Left lung (tissue), 10 donors: ENCODE data around the gene FRMD4A. TPM values are rescaled to one million over a fixed set of nuclear protein-coding genes. Genes with fewer than 3 reads are reported as not detected.

ENCODE experiments used
- ATAC-seq: fragments of 200-7000 bp; cut with Tn5 transposase; one replicate; pipeline ENCODE4 v1.9.1; 2020; ENCODE audit warnings: moderate library complexity
- DNase-seq, 4 donors: peaks; one replicate each; pipeline ENCODE4 v3.0.0-alpha.2; 2013 to 2020
- H3K27ac ChIP-seq, 2 donors: fragments of 200-600 bp; sonication (generic) in 1 of 2; one replicate each; pipeline versions ENCODE4 v1.5.0 to v1.8.0; 2020 to 2021
- H3K27me3 ChIP-seq, 2 donors: fragments of 200-600 bp; sonication (generic) in 1 of 2; one replicate each; pipeline versions ENCODE4 v1.5.0 to v1.8.0; 2020 to 2021
- H3K36me3 ChIP-seq, 2 donors: fragments of 200-600 bp; sonication (generic) in 1 of 2; one replicate each; pipeline versions ENCODE4 v1.5.0 to v1.8.0; 2020 to 2021
- H3K4me1 ChIP-seq, 2 donors: fragments of 200-600 bp; one replicate each; pipeline ENCODE4 v1.8.0; 2021
- H3K4me3 ChIP-seq, 2 donors: fragments of 200-600 bp; sonication (generic) in 1 of 2; one replicate each; pipeline versions ENCODE4 v1.5.0 to v1.8.0; 2020 to 2021; ENCODE audit warnings: mild to moderate bottlenecking in 1 of 2
- H3K9me3 ChIP-seq, 2 donors: fragments of 200-600 bp; sonication (generic) in 1 of 2; one replicate each; pipeline versions ENCODE4 v1.5.0 to v1.8.0; 2020 to 2021
- intact Hi-C, 2 donors: fragments of 100-400 bp; cut with DNase I; formaldehyde crosslinking; loops; one replicate each; pipeline versions ENCODE4 v1.11.2 to v1.14.2; 2022
- polyA plus RNA-seq, 6 donors: library from polyadenylated mRNA; unstranded; fragments of 120-200 nt; gene quantifications; one replicate each; pipeline ENCODE4 v1.2.1, GENCODE V29; 2013; ENCODE audit not compliant: insufficient read length in 6 of 6
- total RNA-seq, 2 donors: library from RNA; stranded (reverse); fragmentation: NEBNext Ultra II Directional; extraction: Animal tissue kit (Norgen Biotek cat#: 25700); gene quantifications; one replicate each; pipeline ENCODE4 v1.2.1, GENCODE V29; 2021
- TF ChIP-seq, protein P1 (sequence below), 2 donors: fragments of 200-600 bp; sonication (generic) in 1 of 2; IDR thresholded peaks; one replicate each; pipeline versions ENCODE4 v1.5.0 to v1.8.0; 2021; ENCODE audit warnings: antibody characterized with exemption in 2 of 2
- donor health status: DM: no; HTN: yes; CAD: no.
- donor health status: DM: no; HTN: no; CAD: no.

Gene FRMD4A
- total and polyA plus RNA-seq, 8 donors: 33.9 to 62.8 (median 57.0) TPM

DNA sequence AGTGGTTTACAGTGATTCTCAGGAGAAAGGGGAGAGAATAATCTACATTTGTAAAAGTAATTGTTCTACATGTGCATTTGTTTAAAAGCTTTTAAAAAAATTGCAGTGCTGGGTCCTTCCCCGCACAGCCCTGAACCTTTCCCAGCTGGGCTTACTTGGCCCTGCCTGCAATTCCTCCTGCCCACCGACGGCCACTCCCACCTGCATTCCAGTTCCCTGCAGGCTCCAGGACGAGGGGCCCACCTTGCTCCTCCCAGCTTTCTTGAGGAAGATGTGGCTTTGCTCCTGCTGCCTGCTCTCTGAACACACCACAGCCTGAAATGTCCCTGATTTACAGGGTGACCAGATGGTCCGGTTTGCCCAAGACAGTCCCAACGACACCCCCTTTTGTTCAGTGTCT lies 521.3 kb downstream of the FRMD4A start:
- DNase-seq (no peak), ATAC-seq (no peak)
- intact Hi-C loops: no loop called here
- H3K36me3 ChIP-seq: no peaks in the 10 kb centered on the region
- TF ChIP-seq, protein P1, sequence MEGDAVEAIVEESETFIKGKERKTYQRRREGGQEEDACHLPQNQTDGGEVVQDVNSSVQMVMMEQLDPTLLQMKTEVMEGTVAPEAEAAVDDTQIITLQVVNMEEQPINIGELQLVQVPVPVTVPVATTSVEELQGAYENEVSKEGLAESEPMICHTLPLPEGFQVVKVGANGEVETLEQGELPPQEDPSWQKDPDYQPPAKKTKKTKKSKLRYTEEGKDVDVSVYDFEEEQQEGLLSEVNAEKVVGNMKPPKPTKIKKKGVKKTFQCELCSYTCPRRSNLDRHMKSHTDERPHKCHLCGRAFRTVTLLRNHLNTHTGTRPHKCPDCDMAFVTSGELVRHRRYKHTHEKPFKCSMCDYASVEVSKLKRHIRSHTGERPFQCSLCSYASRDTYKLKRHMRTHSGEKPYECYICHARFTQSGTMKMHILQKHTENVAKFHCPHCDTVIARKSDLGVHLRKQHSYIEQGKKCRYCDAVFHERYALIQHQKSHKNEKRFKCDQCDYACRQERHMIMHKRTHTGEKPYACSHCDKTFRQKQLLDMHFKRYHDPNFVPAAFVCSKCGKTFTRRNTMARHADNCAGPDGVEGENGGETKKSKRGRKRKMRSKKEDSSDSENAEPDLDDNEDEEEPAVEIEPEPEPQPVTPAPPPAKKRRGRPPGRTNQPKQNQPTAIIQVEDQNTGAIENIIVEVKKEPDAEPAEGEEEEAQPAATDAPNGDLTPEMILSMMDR (IDR thresholded peaks at IDR 0.05): no peak
- H3K27ac ChIP-seq: no peak overlapping the region
- no peak overlapping the region for H3K4me3 ChIP-seq
- H3K27me3 ChIP-seq: peaks cover 0 to 4% of the 10 kb centered on the region in 2 donors
- no peaks in the 10 kb centered on the region for H3K9me3 ChIP-seq
- no peaks in the 10 kb centered on the region for H3K4me1 ChIP-seq

DNA sequence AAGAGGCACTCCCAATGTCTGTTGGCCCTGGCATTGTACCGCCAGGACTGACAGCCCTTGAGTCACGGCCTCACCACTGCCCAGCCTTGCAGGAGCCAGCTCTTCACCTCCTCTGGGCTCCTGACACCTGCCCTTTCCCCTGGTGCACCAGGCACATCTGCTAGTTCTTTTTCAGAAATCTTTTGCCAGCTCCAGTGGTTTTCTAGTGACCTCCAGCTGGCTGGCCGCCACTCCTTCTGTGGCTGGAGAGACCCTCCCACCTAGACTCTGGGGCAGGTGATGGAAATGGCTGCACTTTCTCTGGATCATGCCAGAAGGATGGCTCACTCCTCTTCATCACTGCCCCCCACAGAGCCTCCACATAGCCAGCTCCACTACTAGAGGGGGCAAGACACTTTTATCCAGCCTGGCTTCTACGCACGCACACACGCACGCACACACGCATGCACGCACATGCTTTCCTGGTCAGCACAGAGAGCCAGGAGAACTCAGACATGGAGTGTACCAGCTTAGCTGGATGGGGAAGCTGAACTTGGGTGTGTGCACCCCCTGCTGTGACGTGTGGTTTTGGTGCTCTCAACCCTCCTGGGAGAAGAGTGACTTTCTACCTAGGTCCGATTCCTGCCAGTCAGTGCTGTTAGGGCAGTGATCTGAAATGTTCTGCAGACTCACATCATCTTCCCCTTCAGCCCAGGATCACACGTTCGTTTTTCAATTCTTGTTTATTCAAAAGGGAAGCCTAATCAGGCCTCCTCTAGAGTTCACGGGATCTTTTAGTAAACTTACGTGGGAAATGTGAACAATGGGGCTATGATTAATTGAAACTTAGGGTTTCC lies 522.0 kb downstream of the FRMD4A start:
- no peak overlapping the region for H3K27ac ChIP-seq
- peaks cover 0 to 10% of the 10 kb centered on the region in 2 donors for H3K27me3 ChIP-seq
- intact Hi-C loops: no loop called here

DNA sequence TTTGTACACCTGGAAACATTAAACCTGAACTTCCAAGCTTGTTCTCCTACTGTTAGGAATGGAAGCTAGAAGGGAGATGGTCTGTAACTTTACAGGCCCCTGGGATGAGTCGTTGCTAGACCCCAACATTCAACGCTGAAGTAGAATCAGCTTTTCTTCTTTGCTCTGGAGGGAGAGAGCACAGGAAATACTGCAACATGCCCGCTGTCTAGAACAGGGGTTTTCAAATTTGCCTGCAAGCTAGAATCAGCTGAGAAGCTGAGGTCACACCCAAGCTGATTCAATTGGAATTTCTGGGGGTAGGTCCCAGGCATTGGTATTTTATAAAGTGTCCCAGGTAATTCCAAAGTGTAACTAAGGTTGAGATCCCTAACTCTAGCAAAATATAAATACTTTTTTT lies 524.3 kb downstream of the FRMD4A start:
- Histone ChIP-seq H3K4me3 (no peak overlapping the region), H3K36me3 (no peaks in the 10 kb centered on the region), H3K9me3 (no peaks in the 10 kb centered on the region), H3K4me1 (peaks cover 0 to 3% of the 10 kb centered on the region in 2 donors), H3K27ac (no peak overlapping the region), H3K27me3 (peaks cover 0 to 20% of the 10 kb centered on the region in 2 donors)
- intact Hi-C loops: no loop called here
- TF ChIP-seq, protein P1 (IDR thresholded peaks at IDR 0.05): no peak
- no peak for DNase-seq
- ATAC-seq: no peak

More for the DNA sequence above, 522.0 kb downstream of the FRMD4A start:
- Histone ChIP-seq H3K4me1 (peaks cover 0 to under 1% of the 10 kb centered on the region in 2 donors), H3K9me3 (no peaks in the 10 kb centered on the region), H3K4me3 (no peak overlapping the region), H3K36me3 (no peaks in the 10 kb centered on the region)
- TF ChIP-seq, protein P1 (IDR thresholded peaks at IDR 0.05): no peak
- DNase-seq (no peak), ATAC-seq (no peak)

DNA sequence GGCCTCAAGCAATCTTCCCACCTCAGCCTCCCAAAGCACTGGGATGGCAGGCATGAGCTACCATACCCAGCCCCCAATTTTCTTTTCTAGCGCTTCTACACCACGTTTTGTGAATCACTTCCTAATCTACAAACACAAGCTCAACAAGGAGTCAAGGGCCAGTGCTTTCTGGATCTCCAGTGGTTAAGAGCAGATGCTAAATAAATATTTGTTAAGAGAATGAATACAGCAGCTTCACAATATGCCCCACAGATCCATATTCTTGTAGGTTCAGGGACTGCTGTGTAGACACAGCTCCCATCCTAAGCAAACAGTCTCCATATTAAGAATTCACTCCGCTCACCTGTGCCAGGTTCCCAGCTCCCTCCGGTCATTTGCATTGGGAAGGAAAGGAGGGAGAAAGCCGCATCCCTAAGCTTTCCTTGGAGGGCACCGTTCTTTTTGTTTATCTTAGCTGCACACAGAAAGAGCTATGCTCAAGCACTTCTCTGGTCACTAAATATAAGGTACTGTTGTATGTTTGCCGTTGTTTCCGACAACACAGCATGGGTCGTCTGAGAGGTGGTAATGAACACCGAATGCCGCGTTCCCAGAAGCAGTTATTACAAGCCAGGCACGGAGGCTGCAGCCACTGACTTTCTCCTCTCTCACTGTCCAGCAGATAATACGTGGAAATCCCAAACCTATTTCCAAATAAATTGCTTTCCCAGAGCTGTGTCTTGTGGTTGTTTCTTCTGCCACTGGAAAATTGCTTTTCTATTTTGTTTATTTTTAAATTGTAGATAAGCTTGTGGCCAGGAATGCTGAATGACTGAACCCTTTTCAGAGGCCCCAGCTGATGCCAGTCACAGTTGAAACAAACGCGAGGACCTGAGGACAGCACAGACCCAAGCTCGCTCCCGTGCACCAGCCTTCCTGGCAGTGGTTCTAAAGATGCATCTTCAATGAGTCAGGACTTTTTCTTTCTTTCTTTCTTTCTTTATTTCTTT lies 526.9 kb downstream of the FRMD4A start:
- Histone ChIP-seq H3K4me1 (peaks cover 0 to 3% of the 10 kb centered on the region in 2 donors), H3K4me3 (no peak overlapping the region), H3K9me3 (no peaks in the 10 kb centered on the region), H3K27ac (no peak overlapping the region), H3K27me3 (peaks cover 0 to 20% of the 10 kb centered on the region in 2 donors), H3K36me3 (no peaks in the 10 kb centered on the region)
- intact Hi-C loops: no loop called here
- TF ChIP-seq, protein P1 (IDR thresholded peaks at IDR 0.05): no peak
- DNase-seq (no peak), ATAC-seq (peak; percentile 45)

DNA sequence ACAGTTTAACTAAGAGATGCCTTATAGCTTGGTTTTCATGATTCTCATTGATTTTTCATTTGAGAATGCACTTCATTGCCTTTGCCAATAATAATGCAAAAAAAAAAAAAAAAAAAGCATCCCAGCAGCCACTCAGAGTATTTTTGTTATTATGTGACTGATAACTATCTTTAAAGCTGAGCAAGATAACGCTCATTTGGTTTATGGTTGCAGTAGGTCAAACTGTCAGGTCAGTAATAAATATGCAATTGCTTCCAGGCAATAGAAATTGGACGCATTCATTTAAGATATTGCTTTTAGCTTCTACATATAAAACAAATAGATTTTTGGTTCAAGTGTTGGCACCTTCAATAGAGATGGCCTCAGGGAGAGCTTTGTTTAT lies 528.8 kb downstream of the FRMD4A start:
- no peak for DNase-seq
- no peak overlapping the region for H3K27ac ChIP-seq
- no peaks in the 10 kb centered on the region for H3K36me3 ChIP-seq
- TF ChIP-seq, protein P1 (IDR thresholded peaks at IDR 0.05): no peak
- H3K27me3 ChIP-seq: peaks cover 0 to 20% of the 10 kb centered on the region in 2 donors
- no peak for ATAC-seq
- no peaks in the 10 kb centered on the region for H3K9me3 ChIP-seq
- H3K4me1 ChIP-seq: peaks cover 0 to 3% of the 10 kb centered on the region in 2 donors
- no peak overlapping the region for H3K4me3 ChIP-seq
- intact Hi-C loops: no loop called here
